GM21515 (cell line): ENCODE results near the gene UGT1A10.
"Not testable (repeated sequence)": the region's sequence is repeated elsewhere in the genome, so short reads cannot be mapped to it uniquely, and the experiment has no call there.

Experiments
- ATAC-seq: cut with Tn5 transposase; IDR thresholded peaks from one replicate; pipeline ENCODE4 v1.9.1; 2021; ENCODE audit not compliant: unreplicated experiment

UGT1A10 gene

DNA sequence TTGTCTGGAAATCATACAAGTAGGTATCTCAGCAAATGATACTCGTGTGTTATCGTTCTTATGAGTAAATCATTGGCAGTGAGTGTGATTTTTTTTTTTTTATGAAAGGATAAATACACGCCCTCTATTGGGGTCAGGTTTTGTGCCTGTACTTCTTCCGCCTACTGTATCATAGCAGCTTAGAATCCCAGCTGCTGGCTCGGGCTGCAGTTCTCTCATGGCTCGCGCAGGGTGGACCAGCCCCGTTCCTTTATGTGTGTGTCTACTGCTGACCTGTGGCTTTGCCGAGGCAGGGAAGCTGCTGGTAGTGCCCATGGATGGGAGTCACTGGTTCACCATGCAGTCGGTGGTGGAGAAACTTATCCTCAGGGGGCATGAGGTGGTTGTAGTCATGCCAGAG lies at the start of gene UGT1A10:
Gene UGT1A10, plus strand, starts transcription at position 143 of the 400 bp plus-strand sequence. Its CDS starts 75 bp downstream, at position 218.
- not testable (repeated sequence) for ATAC-seq

DNA sequence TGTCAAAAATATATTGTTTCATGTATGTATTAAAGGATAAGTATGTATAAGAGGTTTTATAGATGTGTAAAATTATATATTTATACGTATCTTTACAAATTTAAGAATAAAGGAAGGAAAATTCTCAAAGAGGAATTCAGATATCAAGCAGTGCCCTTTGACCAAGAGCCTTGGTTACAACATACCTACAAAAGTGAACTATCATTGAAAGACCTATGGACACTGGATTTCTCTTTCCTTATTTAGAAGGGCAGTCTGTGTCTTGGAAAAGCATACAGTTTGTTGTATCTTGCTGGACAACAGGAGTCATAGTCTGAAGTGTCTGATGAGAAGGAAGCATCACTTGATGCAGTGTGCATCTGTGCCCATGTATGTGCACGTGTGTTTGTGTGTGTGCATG lies 47.8 kb upstream of the UGT1A10 start:
- no peak for ATAC-seq

DNA sequence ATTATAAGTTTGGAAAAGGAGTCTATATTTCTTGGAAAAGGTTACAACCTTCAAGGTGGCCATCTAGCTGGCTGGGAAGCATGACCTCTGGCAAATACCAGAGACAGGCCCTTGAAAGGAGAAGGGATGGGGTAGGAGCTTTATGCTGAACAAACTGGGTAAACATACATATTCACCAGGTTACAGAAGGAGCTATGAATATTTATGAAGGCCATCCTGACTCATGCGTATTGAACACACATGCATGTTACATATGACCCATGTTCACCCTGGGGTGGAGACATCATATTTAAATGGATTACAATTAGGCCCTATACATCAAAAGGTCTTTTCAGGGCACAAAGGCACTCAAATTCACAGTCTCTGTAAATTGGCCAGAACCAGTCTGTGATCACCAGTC lies 43.5 kb upstream of the UGT1A10 start:
- not testable (repeated sequence) for ATAC-seq

DNA sequence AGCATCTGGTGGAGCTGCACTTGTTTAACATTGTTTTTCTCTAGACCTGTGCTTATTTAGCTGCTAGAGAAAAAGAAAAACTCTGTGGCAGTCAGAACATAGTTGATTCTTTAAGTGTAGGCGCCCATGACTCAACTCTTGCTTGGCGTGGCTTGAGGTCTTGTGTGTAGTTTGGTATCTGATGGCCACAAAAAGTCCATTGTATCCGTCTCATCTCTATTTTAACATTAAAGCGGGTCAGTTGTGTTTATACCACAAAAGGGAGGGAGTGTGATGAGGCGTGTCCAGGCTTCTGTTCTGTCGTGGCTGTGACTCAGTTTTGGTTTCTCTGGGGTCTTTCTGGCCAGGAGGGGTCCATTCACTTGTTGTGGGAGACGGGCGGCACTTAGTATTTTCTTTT lies 43.0 kb upstream of the UGT1A10 start:
- no peak for ATAC-seq

DNA sequence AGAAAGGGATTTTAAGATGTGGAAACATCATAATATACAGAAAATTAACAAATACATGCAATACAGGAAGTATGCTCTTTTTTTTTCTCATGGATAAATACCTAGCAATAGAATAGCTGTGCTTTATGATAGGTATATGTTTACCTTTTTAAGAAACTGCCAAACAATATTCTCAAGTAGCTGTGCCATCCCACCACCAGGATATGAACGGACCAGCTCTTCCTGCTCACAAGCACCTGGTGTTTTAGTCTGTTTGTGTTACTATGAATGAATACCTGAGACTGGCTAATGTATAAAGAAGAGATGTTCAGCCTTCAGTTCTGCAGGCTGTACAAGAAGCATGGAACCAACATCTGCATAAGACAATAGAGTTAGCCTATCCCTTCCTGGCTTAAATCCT lies 38.7 kb upstream of the UGT1A10 start:
- ATAC-seq: no peak

DNA sequence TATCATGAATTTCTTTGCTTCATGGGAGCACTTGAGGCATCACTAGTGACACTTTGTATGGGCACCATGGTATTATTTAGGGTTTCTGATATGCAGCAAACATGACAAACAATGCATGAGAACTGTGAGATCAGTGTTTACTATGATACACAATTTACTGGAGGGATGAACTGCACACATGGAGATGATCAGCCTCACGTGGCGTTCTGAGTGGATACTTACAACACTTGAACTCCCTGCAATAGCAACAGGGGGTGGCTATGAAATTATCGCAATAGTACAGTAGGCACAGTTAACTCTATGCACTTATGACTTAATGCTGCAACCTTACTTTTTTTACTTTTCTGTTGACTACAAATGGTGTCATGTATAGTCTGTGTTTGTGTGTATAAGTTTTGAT lies 37.3 kb upstream of the UGT1A10 start:
- ATAC-seq: no peak

DNA sequence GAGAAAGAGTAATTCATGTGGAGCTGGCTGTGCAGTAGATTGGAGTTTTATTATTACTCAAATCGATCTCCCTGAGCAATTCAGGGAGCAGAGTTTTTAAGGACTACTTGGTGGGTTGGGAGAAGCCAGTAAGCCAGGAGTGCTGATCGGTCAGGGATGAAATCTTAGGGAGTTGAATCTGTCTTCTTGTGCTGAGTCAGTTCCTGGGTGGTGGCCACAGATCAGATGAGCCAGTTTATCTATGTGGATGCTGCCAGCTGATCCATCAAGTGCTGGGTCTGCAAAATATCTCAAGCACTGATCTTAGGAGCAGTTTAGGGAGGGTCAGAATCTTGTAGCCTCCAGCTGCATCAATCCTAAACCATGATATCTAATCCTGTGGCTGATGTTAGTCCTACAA lies 35.9 kb upstream of the UGT1A10 start:
- ATAC-seq: no peak

DNA sequence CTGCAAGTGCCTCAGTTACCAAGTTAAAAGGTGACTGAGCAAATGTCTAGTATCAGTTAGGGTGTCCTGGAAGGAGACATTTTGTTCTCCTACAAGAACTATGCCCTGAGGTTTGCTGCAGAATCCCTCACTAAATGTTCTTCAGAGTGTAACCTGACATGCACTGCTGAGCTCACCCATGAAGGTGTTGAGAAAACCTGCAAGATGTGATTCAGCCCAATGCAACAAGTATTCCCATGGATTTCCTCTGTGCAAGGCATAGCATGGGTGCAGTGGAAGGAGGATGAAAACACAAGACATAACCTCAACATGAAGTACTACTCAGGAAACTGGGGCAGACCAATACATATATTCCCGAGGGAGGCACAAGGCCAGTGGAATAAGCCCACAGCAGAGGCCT lies 34.2 kb upstream of the UGT1A10 start:
- ATAC-seq: no peak

DNA sequence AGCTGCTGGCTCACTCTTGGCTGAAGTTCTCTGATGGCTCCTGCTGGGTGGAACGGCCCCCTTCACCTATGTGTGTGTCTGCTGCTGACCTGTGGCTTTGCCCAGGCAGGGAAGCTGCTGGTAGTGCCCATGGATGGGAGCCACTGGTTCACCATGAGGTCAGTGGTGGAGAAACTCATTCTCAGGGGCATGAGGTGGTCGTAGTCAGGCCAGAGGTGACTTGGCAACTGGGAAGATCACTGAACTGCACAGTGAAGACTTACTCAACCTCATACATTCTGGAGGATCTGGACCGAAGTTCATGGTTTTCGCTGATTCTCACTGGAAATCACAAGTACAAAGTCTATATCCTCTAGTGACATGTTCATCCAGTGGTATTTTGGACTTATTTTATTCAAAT lies 32.7 kb upstream of the UGT1A10 start:
- no peak for ATAC-seq

DNA sequence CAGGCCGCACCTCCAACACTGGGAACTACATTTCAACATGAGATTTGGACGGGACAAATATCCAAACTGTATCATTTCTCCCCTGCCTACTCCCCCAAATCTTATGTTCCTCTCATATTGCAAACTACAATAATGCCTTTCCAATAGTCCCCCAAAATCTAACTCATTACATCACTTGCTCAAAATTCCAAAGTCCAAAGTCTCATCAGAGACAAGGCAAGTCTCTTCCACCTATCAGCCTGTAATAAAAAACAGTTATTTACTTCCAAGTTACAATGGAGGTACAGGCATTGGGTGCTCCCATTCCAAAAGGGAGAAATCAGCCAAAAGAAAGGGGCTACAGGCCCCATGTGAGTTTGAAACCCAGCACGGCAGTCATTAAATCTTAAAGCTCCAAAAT lies 31.4 kb upstream of the UGT1A10 start:
- ATAC-seq: no peak

DNA sequence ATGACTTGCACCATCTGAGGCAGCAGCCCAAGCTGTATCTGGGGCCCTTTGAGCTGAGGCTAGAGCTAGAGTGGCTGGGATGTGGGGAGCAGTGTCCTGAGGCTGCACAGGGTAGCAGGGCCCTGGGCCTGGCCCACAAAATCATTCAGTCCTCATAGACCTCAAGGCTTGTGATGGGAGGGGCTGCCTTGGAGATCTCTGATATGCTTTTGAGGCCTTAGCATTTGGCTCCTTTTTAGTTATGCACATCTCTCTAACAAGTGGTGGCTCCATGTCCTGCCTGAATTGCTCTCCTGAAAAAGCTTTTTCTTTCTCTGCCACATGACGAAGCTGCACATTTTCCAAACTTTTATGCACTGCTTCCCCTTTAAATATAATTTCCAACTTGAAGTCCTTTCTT lies 30.6 kb upstream of the UGT1A10 start:
- ATAC-seq: no peak

DNA sequence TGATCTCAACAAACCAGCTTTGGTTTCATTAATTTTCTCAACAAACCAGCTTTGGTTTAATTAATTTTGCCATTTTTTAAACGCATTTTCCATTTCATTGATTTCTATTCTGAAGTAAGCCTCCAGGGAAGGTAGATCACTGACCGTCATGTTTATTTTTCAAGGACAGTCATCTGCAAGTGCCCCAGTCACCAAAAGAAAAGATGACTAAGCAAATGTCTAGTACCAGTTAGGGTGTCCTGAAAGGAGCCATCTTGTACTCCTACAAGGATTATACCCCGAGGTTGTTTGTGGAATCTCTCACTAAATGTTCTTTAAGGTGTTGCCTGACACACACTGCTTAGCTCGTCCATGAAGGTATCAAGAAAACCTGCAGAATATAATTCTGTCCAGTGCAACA lies 25.0 kb upstream of the UGT1A10 start:
- no peak for ATAC-seq

DNA sequence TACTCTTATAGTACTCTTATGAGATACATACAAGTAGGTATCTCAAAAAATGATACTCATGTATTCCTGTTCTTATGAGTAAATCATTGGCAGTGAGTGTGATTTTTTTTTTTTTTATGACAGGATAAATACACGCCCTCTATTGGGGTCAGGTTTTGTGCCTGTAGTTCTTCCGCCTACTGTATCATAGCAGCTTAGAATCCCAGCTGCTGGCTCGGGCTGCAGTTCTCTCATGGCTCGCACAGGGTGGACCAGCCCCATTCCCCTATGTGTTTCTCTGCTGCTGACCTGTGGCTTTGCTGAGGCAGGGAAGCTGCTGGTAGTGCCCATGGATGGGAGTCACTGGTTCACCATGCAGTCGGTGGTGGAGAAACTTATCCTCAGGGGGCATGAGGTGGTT lies 18.8 kb upstream of the UGT1A10 start, which contains the start of gene UGT1A8:
Gene UGT1A8, plus strand, starts transcription at position 158 of the 400 bp plus-strand sequence. Its CDS starts 75 bp downstream, at position 233.
- not testable (repeated sequence) for ATAC-seq

DNA sequence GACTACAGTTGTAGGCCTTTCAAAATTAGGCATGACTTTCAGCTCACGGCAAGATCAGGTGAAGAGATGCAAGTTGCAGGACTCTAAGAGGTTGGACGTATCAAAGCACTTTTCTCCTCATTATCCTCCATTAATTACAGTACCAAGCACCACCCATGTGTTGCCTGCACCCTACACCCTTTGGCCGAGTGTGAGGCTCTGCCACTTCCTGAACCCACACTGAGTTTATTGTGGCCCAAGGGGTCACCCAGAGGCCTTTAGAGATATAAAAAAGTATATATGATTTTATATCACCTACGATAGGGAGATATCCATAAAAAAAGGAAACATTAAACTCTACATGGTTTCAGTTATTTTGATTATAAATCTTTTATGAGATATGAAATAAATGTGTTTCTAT lies 16.0 kb upstream of the UGT1A10 start:
- ATAC-seq: no peak

DNA sequence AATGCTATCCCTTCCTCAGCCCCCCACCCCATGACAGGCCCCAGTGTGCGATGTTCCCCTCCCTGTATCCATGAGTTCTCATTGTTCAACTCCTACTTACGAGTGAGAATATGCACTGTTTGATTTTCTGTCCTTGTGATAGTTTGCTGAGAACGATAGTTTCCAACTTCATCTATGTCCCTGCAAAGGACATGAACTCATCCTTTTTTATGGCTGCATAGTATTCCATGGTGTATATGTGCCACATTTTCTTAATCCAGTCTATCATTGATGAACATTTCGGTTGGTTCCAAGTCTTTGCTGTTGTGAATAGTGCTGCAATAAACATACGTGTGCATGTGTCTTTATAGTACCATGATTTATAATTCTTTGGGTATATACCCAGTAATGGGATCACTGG lies 14.4 kb upstream of the UGT1A10 start:
- ATAC-seq: not testable (repeated sequence)

DNA sequence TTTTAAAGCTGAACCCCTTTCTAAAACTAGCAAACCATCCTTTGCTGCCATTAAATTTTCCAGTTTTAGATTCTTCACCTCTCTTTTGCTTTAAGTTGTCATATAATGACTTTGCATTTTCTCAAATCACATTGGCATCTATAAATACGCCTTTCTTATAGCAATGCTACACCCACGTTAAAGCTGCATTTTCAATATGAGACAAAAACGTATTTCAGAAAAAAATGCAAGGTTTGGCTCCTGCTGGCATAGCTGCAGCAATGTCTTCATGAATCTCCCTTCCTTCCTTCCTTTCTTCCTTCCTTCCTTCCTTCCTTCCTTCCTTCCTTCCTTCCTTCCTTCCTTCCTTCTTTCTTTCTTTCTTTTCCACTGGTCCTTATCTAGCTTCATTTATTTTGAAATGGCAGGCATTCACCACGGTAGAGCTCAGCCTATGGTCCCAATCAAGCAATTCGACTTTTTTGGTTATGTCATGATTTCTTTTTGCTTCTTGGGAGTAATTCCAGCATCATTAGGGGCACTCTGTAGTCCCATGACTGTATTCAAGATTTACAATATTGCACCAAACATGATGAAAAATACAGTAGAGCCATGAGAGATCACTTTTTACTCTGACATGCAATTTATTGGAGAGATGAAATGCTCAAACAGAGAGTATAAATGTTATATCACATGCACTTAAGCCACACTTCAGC lies 8.8 kb upstream of the UGT1A10 start:
- ATAC-seq: no peak

DNA sequence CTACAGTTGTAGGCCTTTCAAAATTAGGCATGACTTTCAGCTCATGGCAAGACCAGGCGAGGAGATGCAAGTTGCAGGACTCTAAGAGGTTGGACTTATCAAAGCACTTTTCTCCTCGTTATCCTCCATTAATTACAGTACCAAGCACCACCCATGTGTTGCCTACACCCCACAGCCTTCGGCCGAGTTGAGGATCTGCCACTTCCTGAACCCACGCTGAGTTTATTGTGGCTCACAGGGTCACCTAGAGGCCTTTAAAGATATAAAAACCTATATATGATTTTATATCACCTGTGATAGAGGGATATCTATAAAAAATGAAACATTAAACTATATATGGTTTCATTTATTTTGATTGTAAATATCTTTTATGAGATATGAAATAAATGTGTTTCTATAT lies 2.6 kb downstream of the UGT1A10 start:
- ATAC-seq: no peak

DNA sequence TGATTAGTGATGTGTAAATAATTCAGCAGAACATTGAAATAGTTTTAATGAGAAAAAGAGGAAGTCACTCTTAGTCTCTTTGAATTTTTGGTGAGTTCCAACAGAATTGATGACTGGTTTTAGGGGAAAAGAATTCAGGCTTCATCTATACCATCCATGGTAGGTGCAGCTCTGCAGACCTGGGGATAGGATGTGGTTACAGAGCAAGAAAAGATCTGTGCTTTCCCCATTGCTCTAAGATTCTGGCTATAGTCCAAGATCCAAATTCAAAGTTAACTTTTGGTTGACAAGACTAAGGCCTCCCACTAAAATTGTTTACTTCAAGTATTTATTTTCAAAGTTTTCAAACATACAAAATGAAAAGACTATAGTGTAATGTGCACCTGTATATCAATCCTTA lies 3.6 kb downstream of the UGT1A10 start:
- ATAC-seq: no peak

DNA sequence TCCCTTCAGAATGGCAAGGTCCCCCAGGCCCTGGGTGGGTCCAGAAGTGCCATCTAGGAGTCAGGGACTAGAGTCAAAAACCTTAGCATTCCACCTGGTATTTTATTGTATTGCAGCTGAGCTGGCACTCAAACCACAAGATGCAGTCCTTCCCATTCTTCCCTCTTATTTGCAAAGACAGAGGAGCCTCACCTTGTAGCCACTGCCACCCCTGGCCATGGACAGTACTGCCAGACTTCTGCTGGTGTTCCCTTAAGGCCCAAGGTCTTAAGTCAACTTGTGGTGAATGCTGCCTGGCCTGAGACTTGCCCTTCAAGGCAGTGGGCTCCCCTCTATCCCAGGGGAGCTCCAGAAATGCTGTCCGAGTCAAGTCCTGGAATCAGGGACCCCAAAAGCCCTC lies 6.9 kb downstream of the UGT1A10 start:
- no peak for ATAC-seq

DNA sequence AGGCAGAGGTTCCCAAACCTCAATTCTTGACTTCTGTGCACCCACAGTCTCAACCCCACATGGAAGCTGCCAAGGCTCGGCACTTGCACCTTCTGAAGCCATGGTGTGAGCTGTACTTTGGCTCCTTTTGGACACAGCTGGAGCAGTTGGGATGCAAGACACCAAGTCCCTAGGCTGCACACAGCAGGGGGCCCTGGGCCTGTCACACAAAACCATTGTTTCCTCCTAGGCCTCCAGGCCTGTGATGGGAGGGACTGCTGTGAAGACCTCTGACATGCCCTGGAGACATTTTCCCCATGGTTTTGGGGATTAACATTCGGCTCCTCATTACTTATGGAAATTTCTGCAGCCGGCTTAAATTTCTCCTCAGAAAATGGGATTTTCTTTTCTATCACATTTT lies 9.8 kb downstream of the UGT1A10 start:
- ATAC-seq: not testable (repeated sequence)

DNA sequence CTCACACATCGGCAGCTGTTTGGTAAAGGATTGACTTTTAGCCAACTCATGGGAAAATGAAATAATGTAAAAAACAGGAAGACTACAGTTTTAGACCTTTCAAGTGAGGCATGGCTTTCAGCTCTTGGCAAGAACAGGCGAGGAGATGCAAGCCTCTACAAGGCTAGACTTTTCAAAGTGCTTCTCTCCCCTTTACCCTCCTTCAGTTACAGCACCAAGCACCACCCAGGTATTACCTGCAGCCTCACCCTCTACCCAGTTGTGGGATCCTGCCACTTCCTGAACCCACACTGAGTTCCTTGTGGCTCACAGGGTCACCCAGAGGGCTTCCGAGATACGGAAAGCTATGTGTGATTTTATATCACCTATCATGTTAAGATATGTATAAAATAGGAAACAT lies 14.7 kb downstream of the UGT1A10 start:
- ATAC-seq: no peak

DNA sequence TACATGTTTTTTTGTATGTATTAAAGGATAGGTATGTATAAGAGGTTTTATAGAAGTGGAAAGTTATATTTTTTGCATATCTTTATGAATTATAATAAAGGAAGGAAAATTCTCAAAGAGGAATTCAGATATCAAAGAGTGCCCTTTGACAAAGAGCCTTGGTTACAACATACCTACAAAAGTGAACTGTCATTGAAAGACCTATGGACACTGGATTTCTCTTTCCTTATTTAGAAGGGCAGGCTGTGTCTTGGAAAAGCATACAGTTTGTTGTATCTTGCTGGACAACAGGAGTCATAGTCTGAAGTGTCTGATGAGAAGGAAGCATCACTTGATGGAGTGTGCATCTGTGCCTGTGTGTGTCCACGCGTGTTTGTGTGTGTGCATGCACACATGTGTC lies 15.2 kb downstream of the UGT1A10 start:
- no peak for ATAC-seq

DNA sequence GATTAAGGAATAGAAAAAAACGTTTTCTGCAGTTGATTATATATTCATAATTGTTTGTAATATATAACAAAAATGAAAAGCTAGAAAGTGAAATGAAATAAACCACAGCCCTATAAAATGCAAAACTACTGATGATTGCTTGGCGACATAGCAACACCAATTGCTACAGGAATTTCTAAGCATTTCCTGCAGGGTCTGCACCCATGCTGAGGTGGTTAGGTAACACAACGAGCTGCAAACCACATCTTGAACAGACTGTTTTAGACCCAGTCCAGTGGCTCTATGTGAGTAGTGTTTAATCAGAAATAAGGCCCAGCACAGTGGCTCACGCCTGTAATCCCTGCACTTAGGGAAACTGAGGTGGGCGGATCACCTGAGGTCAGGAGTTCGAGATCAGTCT lies 18.3 kb downstream of the UGT1A10 start:
- no peak for ATAC-seq
